Erythroblast (primary cell): ENCODE measurements around the gene QRICH2.

Experiments
- GATA1 ChIP-seq: IDR thresholded peaks from 2 replicates; pipeline ENCODE4 v1.6.1; 2011; ENCODE audit warnings: low read depth, mild to moderate bottlenecking, control low read depth, low read length, moderate library complexity
- POLR2A ChIP-seq: IDR thresholded peaks from 2 replicates; pipeline ENCODE4 v1.6.1; 2011; ENCODE audit warnings: mild to moderate bottlenecking, low read length

DNA sequence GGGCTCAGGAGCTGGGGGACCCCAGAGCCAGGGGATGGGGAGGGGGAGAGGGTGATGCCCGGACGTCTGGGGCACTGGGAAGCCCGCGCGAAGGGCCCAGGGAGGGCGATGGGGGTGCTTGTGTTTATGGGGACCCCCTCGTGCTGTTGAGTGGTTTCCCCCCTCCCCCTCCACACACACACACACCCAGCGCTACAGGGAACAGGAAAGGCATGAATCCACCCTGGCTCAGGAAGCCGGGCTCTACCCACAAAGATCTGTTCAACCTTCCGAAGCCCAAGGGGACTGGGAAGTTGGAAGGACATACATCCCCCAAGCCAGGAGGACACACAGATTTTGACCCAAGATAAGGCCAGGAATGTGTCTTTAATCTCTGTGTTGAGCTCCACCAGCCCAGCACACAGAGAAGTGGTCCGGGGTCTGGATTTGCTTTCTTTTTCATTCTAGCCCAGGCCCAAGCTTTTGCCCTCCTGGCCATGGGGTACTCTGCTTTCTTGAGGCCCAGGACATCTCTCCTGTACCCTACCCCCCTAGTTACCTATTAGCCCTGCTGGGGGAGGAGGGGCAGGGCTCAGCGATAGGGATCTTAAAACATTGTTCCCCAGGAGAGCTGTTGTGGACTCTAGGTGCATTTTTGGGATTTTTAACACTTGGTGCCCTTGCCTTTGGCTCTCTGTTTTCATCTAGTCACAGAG, 41.7 kb downstream of the QRICH2 start:
- TF ChIP-seq POLR2A: no peak
- no peak for TF ChIP-seq GATA1
